K562 (cell line): ENCODE measurements around the gene HDAC7. TPM values are rescaled to one million over a fixed set of nuclear protein-coding genes. Genes with fewer than 3 reads are reported as not detected.
A peak's percentile ranks its signal among the peaks of the same experiment; 100 is the strongest.

Experiments used
- CAMTA2 ChIP-seq: fragments of 250-450 bp; sonication (Bioruptor Pico); conservative IDR thresholded peaks from 2 replicates; pipeline ENCODE4 v1.5.1; 2022
- ELF1 ChIP-seq: fragments of 200-800 bp; sonication (Bioruptor generic); IDR thresholded peaks from 2 replicates; pipeline ENCODE4 v1.6.1; 2016; ENCODE audit warnings: missing genetic modification characterization, missing compliant biosample characterization
- EP400 ChIP-seq: fragments of 450-650 bp; IDR thresholded peaks from 2 replicates; pipeline ENCODE4 v1.6.1; 2017; ENCODE audit warnings: antibody characterized with exemption, mild to moderate bottlenecking, moderate library complexity
- ESRRA ChIP-seq: fragments of 450-650 bp; IDR thresholded peaks from 2 replicates; pipeline ENCODE4 v1.6.1; 2014; ENCODE audit warnings: low read depth, mild to moderate bottlenecking, moderate library complexity, borderline replicate concordance
- GABPA ChIP-seq: fragments of 200-800 bp; sonication (Bioruptor generic); conservative IDR thresholded peaks from 2 replicates; pipeline ENCODE4 v1.6.1; 2016; ENCODE audit warnings: low read depth, missing genetic modification characterization, missing compliant biosample characterization
- GABPB2 ChIP-seq: fragments of 250-450 bp; sonication (Bioruptor Pico); conservative IDR thresholded peaks from 2 replicates; pipeline ENCODE4 v1.5.1; 2021; ENCODE audit warnings: mild to moderate bottlenecking
- IRF9 ChIP-seq: fragments of 450-650 bp; IDR thresholded peaks from 2 replicates; pipeline ENCODE4 v1.6.1; 2016; ENCODE audit warnings: missing biosample characterization, missing genetic modification characterization
- MTA2 ChIP-seq: fragments of 450-650 bp; IDR thresholded peaks from 2 replicates; pipeline ENCODE4 v1.6.1; 2016; ENCODE audit warnings: low read depth
- MXI1 ChIP-seq: IDR thresholded peaks from 2 replicates; pipeline ENCODE4 v1.6.1; 2011; ENCODE audit warnings: low read depth, mild to moderate bottlenecking, improper control_type of control experiment, low read length
- NFE2 ChIP-seq: IDR thresholded peaks from 2 replicates; pipeline ENCODE4 v1.6.1; 2014; ENCODE audit warnings: antibody characterized with exemption, low read depth
- NR2C2 ChIP-seq, 2 experiments: fragments of 200-800 bp in 1 of 2; sonication (Bioruptor generic) in 1 of 2; sonication (generic) in 1 of 2; formaldehyde crosslinking in 1 of 2; IDR thresholded peaks; 2 replicates each; pipeline versions ENCODE4 v1.6.1 to v1.8.0; 2016 to 2022; ENCODE audit warnings: mild to moderate bottlenecking in 1 of 2, missing compliant biosample characterization in 1 of 2, missing genetic modification characterization in 1 of 2, missing genetic modification reagents in 1 of 2
- NR2F6 ChIP-seq: fragments of 450-650 bp; formaldehyde crosslinking; IDR thresholded peaks from 2 replicates; pipeline ENCODE4 v1.4.0; 2020; ENCODE audit warnings: mild to moderate bottlenecking
- NR4A1 ChIP-seq, 2 experiments: fragments of 250-450 bp in 1 of 2; fragments of 450-650 bp in 1 of 2; sonication (Bioruptor Pico) in 1 of 2; IDR thresholded peaks; 2 replicates each; pipeline versions ENCODE4 v1.4.0 to v1.6.1; 2016 to 2020; ENCODE audit warnings: mild to moderate bottlenecking in 2 of 2, missing compliant biosample characterization in 1 of 2, missing genetic modification characterization in 1 of 2, moderate library complexity in 1 of 2
- POLR2AphosphoS2 ChIP-seq: IDR thresholded peaks from 2 replicates; pipeline ENCODE4 v1.6.1; 2012; ENCODE audit warnings: low read length, improper control_type of control experiment
- SAFB2 ChIP-seq: fragments of 200-400 bp; formaldehyde crosslinking; IDR thresholded peaks from 2 replicates; pipeline ENCODE4 v1.6.1; 2018; ENCODE audit warnings: borderline replicate concordance, low read length, low read depth, moderate library complexity; ENCODE audit not compliant: severe bottlenecking
- SPI1 ChIP-seq: IDR thresholded peaks from 2 replicates; pipeline ENCODE4 v1.6.1; 2011; ENCODE audit warnings: low read depth, low read length, control low read depth, borderline replicate concordance
- TBP ChIP-seq: optimal IDR thresholded peaks from 2 replicates; pipeline ENCODE3; 2011; ENCODE audit warnings: low read depth, low read length, improper control_type of control experiment
- TRIM28 ChIP-seq: fragments of 450-650 bp; IDR thresholded peaks from 2 replicates; pipeline ENCODE4 v1.6.1; 2017
- U2AF2 ChIP-seq: fragments of 200-400 bp; formaldehyde crosslinking; optimal IDR thresholded peaks from 2 replicates; pipeline ENCODE3; 2017; ENCODE audit warnings: low read depth, mild to moderate bottlenecking, low read length
- ZNF24 ChIP-seq: fragments of 450-650 bp; IDR thresholded peaks from 2 replicates; pipeline ENCODE4 v1.6.1; 2016
- ZNF263 ChIP-seq: sonication (generic); formaldehyde crosslinking; IDR thresholded peaks from 2 replicates; pipeline ENCODE4 v1.8.0; 2022; ENCODE audit warnings: mild to moderate bottlenecking, missing genetic modification reagents, borderline replicate concordance
- ZNF778 ChIP-seq: fragments of 450-650 bp; formaldehyde crosslinking; IDR thresholded peaks from 2 replicates; pipeline ENCODE4 v1.4.0; 2020; ENCODE audit warnings: mild to moderate bottlenecking, moderate library complexity
- ZNF785 ChIP-seq: fragments of 250-450 bp; sonication (Bioruptor Pico); IDR thresholded peaks from 2 replicates; pipeline ENCODE4 v1.4.0; 2020; ENCODE audit warnings: mild to moderate bottlenecking
- ZSCAN32 ChIP-seq: fragments of 450-650 bp; formaldehyde crosslinking; IDR thresholded peaks from 2 replicates; pipeline ENCODE4 v1.4.0; 2020; ENCODE audit warnings: mild to moderate bottlenecking, moderate library complexity
- polyA plus RNA-seq, 8 experiments: library from polyadenylated mRNA; depleted of rRNA in 4 of 8; stranded (reverse) in 5 of 8; unstranded in 3 of 8; fragments of >200 nt; fragmentation: Nextera tagmentation in 2 of 8; fragmentation: Illumina TruSeq in 1 of 8; extraction: Ambion mirVana in 2 of 8; extraction: Trizol in 1 of 8; gene quantifications; 2 replicates each; pipeline versions ENCODE4 v1.2.1 to v1.2.3, GENCODE V29; 2011 to 2014; ENCODE audit warnings: inconsistent platforms in 1 of 8, missing spikeins in 1 of 8
- total RNA-seq, 7 experiments: library from RNA; depleted of rRNA in 6 of 7; stranded (reverse); fragments of >200 nt in 6 of 7; fragmentation: Illumina TruSeq in 2 of 7; extraction: Trizol in 2 of 7; gene quantifications; 2 replicates each; pipeline versions ENCODE4 v1.2.1 to v1.2.3, GENCODE V29; 2011 to 2021; ENCODE audit warnings: low replicate concordance in 1 of 7
- TF ChIP-seq, protein P1 (sequence below): sonication (generic); formaldehyde crosslinking; IDR thresholded peaks from 2 replicates; pipeline ENCODE4 v1.8.1; 2022; ENCODE audit warnings: missing genetic modification reagents
- TF ChIP-seq, protein P2 (sequence below): fragments of 250-450 bp; sonication (Bioruptor Pico); IDR thresholded peaks from 2 replicates; pipeline ENCODE4 v1.4.0; 2020

The HDAC7 gene
- total and polyA plus RNA-seq, 9 of the 15 experiments (the other 6 are each of a cell fraction or from before 2014, with no cell fraction given): 2.5 to 129 (median 31.1) TPM

GRCh38 chr12:47834199-47834903 lies 14.6 kb upstream of the HDAC7 start (continued):
- TF ChIP-seq, protein P1, sequence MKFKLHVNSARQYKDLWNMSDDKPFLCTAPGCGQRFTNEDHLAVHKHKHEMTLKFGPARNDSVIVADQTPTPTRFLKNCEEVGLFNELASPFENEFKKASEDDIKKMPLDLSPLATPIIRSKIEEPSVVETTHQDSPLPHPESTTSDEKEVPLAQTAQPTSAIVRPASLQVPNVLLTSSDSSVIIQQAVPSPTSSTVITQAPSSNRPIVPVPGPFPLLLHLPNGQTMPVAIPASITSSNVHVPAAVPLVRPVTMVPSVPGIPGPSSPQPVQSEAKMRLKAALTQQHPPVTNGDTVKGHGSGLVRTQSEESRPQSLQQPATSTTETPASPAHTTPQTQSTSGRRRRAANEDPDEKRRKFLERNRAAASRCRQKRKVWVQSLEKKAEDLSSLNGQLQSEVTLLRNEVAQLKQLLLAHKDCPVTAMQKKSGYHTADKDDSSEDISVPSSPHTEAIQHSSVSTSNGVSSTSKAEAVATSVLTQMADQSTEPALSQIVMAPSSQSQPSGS: no peak
- TF ChIP-seq SAFB2 (no peak), GABPA (tag) (no peak), NR2C2 (CRISPR knock-in tag; IDR thresholded peaks at IDR 0.05) (no peak), NR2C2 (tag; IDR thresholded peaks at IDR 0.05) (no peak; the same call in 1 of the 2 replicates), NR4A1 (CRISPR knock-in tag; IDR thresholded peaks at IDR 0.05) (no peak), NR4A1 (tag; IDR thresholded peaks at IDR 0.05) (no peak), TRIM28 (no peak), ELF1 (tag) (no peak), EP400 (0 out of 2 replicates have a peak, but pooled peaks have one; percentile 6), POLR2AphosphoS2 (no peak), U2AF2 (no peak), ZNF263 (no peak), ZNF24 (peak; percentile 69; the same call in 1 of the 2 replicates), ZNF785 (CRISPR knock-in tag) (no peak), CAMTA2 (CRISPR knock-in tag) (no peak), SPI1 (peak; percentile 72; the same call in 1 of the 2 replicates), TBP (no peak), IRF9 (tag) (no peak), MTA2 (no peak), NFE2 (peak; percentile 56; the same call in 1 of the 2 replicates), MXI1 (no peak), GABPB2 (CRISPR knock-in tag) (no peak), ZSCAN32 (no peak), ZNF778 (CRISPR knock-in tag) (no peak), NR2F6 (CRISPR knock-in tag) (no peak), ESRRA (no peak)
- TF ChIP-seq, protein P2, sequence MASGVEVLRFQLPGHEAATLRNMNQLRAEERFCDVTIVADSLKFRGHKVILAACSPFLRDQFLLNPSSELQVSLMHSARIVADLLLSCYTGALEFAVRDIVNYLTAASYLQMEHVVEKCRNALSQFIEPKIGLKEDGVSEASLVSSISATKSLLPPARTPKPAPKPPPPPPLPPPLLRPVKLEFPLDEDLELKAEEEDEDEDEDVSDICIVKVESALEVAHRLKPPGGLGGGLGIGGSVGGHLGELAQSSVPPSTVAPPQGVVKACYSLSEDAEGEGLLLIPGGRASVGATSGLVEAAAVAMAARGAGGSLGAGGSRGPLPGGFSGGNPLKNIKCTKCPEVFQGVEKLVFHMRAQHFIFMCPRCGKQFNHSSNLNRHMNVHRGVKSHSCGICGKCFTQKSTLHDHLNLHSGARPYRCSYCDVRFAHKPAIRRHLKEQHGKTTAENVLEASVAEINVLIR (CRISPR knock-in tag): peak; percentile 10; the same call in 1 of the 2 replicates
